Activated T-cell treated with anti-CD3 and anti-CD28 coated beads, Interleukin-2, amount 50 U/mL, for 4 hours (primary cell): ENCODE data around the gene VIPR2. TPM values are rescaled to one million over a fixed set of nuclear protein-coding genes. Genes with fewer than 3 reads are reported as not detected.

ENCODE experiments used
- ATAC-seq, 2 donors: fragments of 200-7000 bp; cut with Tn5 transposase; one replicate each; pipeline ENCODE4 v1.10.0; 2021
- DNase-seq: peaks from one replicate; pipeline ENCODE4 v3.0.0-alpha.2; 2020
- H3K27me3 Mint-ChIP-seq: one replicate; pipeline ENCODE4 v1.8.0; 2021; ENCODE audit warnings: low read depth, mixed read lengths
- H3K36me3 Mint-ChIP-seq: one replicate; pipeline ENCODE4 v1.8.0; 2022; ENCODE audit warnings: mixed read lengths; ENCODE audit not compliant: insufficient read depth
- H3K4me1 Mint-ChIP-seq: one replicate; pipeline ENCODE4 v1.8.0; 2021; ENCODE audit warnings: low read depth, mixed read lengths
- H3K4me3 Mint-ChIP-seq: one replicate; pipeline ENCODE4 v1.8.0; 2021; ENCODE audit warnings: mild to moderate bottlenecking, moderate library complexity, mixed read lengths
- H3K9me3 Mint-ChIP-seq: one replicate; pipeline ENCODE4 v1.8.0; 2021; ENCODE audit warnings: mixed read lengths
- total RNA-seq, 3 donors: library from RNA; stranded (reverse); gene quantifications; one replicate each; pipeline ENCODE4 v1.2.1, GENCODE V29; 2021

The VIPR2 gene
- total RNA-seq, 3 donors from 2014 or later: 0.14 to 0.30 (median 0.26) TPM

- no peaks in the 10 kb centered on the region for H3K27me3 Mint-ChIP-seq
- H3K4me1 Mint-ChIP-seq: no peaks in the 10 kb centered on the region
- DNase-seq (no peak), ATAC-seq (no peak)
- no peaks in the 10 kb centered on the region for H3K36me3 Mint-ChIP-seq
- H3K9me3 Mint-ChIP-seq: no peaks in the 10 kb centered on the region
- H3K4me3 Mint-ChIP-seq: no peak overlapping the region
These were observed 80.4 kb downstream of the VIPR2 start for GRCh38 chr7:159064121-159064815.

DNA sequence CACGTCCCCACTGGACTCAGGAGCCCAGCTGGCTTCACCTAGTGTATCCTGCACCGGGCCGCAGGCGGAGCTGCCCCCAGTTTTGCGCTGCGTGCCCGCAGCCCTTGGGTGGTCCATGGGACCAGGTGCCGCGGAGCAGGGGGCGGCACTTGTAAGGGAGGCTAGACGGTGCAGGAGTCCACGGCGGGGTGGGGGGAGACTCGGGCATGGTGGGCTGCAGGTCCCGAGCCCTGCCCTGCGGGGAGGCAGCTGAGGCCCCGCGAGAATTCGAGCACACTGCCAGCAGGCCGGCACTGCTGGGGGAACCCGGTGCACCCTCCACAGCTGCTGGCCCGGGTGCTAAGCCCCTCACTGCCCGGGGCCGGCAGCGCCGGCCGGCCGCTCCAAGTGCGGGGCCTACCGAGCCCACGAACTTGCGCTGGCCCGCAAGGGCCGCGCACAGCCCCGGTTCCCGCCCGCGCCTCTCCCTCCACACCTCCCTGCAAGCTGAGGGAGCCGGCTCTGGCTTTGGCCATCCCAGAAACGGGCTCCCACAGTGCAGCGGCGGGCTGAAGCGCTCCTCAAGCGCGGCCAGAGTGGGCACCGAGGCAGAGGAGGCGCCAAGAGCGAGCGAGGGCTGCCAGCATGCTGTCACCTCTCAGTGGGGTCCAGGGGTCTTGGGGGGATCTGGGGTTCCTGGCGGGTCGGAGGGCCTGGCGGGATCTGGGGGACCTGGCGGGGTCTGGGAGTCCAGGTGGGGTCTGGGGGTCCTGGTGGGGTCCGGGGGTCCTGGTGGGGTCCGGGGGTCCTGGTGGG lies 81.4 kb downstream of the VIPR2 start:
- H3K4me3 Mint-ChIP-seq: no peak overlapping the region
- no peaks in the 10 kb centered on the region for H3K9me3 Mint-ChIP-seq
- no peaks in the 10 kb centered on the region for H3K36me3 Mint-ChIP-seq
- H3K27me3 Mint-ChIP-seq: no peaks in the 10 kb centered on the region
- DNase-seq (no peak), ATAC-seq (no peak)
- H3K4me1 Mint-ChIP-seq: no peaks in the 10 kb centered on the region

DNA sequence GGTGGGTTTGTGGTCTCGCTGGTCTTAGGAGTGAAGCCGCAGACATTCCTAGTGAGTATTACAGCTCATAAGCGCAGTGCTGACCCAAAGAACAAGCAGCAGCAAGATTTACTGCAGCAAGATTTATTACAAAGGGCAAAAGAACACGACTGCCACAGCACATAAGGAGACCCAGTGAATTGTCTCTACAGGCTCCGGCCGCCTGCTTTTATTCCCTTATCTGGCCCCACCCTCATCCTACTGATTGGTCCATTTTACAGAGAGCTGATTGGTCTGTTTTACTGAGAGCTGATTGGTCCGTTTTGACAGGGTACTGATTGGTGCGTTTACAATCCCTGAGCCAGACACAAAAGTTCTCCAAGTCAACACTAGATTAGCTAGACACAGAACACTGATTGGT lies 82.1 kb downstream of the VIPR2 start:
- Mint-ChIP-seq H3K27me3 (no peaks in the 10 kb centered on the region), H3K4me1 (no peaks in the 10 kb centered on the region), H3K36me3 (no peaks in the 10 kb centered on the region), H3K4me3 (no peak overlapping the region), H3K9me3 (no peaks in the 10 kb centered on the region)
- DNase-seq (no peak), ATAC-seq (no peak)

DNA sequence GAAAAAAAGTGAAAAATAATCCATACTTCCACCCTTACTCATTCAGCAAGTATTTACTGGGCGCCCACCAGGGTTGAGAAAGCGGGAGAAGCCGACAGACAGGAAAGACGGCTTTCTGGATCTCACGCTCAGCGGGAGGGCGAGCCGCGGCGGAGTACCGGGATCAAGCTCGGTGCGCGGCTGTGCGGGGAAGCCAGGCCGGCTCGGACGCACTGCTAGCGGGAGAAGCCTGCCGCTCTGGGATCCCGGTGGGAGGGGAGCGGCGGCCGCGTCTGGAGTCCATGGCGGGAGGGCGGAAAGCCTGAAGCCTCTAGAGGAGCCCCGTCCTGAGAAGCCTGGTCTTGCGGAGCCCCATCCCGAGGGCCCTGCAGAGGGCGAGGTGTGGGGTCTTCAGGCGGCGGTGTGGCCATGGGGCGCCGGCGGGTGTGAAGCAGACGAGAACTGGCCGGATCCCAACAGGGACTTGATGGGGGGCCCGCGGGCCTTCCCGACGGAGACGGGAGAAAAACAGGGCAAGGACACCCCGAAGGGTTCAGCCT lies 82.9 kb downstream of the VIPR2 start:
- DNase-seq: no peak
- ATAC-seq: no peak
- Mint-ChIP-seq H3K4me1 (no peaks in the 10 kb centered on the region), H3K27me3 (no peaks in the 10 kb centered on the region), H3K36me3 (no peaks in the 10 kb centered on the region), H3K4me3 (no peak overlapping the region), H3K9me3 (no peaks in the 10 kb centered on the region)

DNA sequence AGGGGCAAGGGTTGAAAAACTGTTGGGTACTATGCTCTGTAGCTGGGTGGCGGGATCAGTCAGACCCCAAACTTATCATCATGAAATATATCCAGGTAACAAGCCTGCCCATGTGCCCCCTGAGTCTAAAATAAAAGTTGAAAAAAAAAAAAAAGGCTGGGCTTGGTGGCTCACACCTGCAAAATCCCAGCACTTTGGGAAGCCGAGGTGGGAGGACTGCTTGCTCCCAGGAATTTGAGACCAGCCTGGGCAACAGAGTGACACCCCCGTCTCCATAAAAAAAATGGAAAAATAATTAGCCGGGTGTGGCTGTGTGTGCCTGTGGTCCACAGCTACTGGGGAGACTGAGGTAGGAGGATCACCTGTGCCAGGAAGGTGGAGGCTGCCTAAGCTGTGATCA lies 83.5 kb downstream of the VIPR2 start:
- Mint-ChIP-seq H3K4me3 (no peak overlapping the region), H3K36me3 (no peaks in the 10 kb centered on the region), H3K4me1 (no peaks in the 10 kb centered on the region), H3K9me3 (no peaks in the 10 kb centered on the region), H3K27me3 (no peaks in the 10 kb centered on the region)
- DNase-seq (no peak), ATAC-seq (no peak)

- Mint-ChIP-seq H3K4me3 (no peak overlapping the region), H3K9me3 (no peaks in the 10 kb centered on the region), H3K36me3 (no peaks in the 10 kb centered on the region), H3K27me3 (no peaks in the 10 kb centered on the region), H3K4me1 (no peaks in the 10 kb centered on the region)
- ATAC-seq (peak in 1 of 2 donors; percentile 33), DNase-seq (no peak)
These were observed 84.2 kb downstream of the VIPR2 start for GRCh38 chr7:159060440-159060839.

DNA sequence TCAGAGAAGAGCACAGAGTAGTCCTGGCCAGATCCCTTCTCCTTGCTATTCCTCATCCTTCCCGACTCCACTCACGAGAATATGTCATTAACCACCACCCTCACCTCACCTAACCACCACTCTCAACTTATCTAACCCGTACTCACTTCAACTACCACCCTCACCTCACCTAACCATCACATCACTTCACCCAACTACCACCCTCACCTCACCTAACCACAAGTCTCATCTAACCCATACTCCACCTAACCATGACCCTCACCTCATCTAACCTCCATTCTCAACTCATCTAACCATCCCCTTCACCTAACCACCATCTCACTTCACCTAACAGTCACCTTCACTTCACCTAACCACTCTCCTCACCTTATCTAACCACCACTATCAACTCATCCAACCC lies 85.0 kb downstream of the VIPR2 start:
- no peak for ATAC-seq
- Mint-ChIP-seq H3K36me3 (no peaks in the 10 kb centered on the region), H3K9me3 (no peaks in the 10 kb centered on the region), H3K27me3 (no peaks in the 10 kb centered on the region), H3K4me1 (no peaks in the 10 kb centered on the region), H3K4me3 (no peak overlapping the region)
- DNase-seq: no peak

DNA sequence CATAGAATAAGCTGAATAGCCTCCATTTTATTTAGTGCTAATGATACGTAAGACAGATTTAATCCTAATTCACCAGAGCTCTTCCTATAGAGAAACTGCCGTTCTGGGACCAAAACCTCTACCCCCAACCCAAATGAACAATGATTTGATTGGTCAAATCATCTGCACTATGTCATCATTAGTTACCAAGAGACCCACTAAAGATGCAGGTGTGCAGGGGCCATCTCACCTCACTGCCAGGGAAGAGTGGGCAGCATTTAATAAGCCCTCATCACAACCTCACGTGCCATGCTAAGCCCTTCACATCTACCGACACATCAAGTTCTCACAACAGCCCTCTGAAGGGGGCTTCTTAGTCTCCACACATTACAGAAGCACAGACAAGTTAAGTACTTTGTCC lies 87.0 kb downstream of the VIPR2 start:
- ATAC-seq (no peak), DNase-seq (no peak)
- Mint-ChIP-seq H3K4me1 (no peaks in the 10 kb centered on the region), H3K4me3 (no peak overlapping the region), H3K9me3 (no peaks in the 10 kb centered on the region), H3K27me3 (no peaks in the 10 kb centered on the region), H3K36me3 (no peaks in the 10 kb centered on the region)

DNA sequence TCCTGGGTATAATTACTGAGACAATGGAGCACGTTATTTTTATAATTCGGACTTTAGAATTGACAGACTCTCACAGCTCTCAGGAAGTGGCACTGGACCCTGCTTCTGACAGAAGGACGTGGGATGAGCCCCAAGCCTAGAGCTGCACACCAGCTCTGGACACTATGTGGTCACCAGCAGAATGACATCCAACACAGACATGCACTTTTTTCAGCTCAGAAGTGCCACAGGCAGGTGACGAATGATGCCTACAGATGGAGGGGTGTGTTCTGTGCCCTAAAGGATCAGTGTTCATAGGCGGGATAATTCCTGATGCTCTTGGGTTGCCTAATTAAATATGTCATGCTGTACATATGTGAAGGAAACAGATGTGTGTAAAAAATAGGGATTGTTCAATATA lies 87.9 kb downstream of the VIPR2 start:
- no peak for DNase-seq
- no peak for ATAC-seq
- no peak overlapping the region for H3K4me3 Mint-ChIP-seq
- no peaks in the 10 kb centered on the region for H3K27me3 Mint-ChIP-seq
- H3K9me3 Mint-ChIP-seq: peaks cover 7% of the 10 kb centered on the region
- H3K4me1 Mint-ChIP-seq: no peaks in the 10 kb centered on the region
- no peaks in the 10 kb centered on the region for H3K36me3 Mint-ChIP-seq

DNA sequence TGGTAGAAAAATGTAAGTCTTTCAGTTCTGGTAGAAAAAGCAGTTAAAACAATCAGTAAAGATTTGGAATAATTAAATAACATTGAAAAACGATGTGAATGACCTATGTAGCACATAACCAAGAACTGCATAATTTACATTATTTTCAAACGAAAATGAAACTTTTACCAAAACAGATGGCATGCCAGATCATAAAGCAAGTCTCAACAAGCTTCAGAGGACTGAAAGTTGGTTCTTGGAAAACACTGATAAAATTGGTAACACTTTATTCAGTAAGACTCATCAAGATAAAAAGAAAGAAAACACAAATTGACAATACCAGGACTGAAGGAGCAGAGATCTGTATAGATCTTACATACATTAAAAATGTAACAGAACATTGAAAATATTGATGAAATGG lies 92.8 kb downstream of the VIPR2 start:
- peak; percentile 40 to 52 for ATAC-seq
- DNase-seq: no peak
- Mint-ChIP-seq H3K9me3 (peaks cover 7% of the 10 kb centered on the region), H3K27me3 (peaks cover 5% of the 10 kb centered on the region), H3K36me3 (no peaks in the 10 kb centered on the region), H3K4me1 (peaks cover 2% of the 10 kb centered on the region), H3K4me3 (no peak overlapping the region)

DNA sequence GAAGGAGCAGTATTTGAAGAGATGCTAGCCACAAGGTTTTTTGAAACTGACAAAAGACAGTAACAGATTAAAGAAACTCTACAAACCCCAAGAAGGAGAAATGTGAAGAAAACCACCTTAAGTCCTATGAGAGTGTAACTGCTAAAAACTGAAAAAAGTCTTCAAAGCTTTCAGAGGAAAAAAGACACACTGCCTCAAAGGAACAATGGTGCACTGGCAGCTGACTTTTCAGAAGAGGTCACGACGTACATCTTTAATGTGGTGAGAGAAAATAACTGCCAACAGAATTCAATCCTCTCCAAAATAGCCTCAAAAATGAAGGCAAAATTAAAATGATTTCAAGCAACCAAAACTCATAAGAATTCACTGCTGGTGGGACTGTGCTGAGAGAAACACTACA lies 94.0 kb downstream of the VIPR2 start:
- no peak for DNase-seq
- peaks cover 2% of the 10 kb centered on the region for H3K4me1 Mint-ChIP-seq
- no peak overlapping the region for H3K4me3 Mint-ChIP-seq
- no peaks in the 10 kb centered on the region for H3K36me3 Mint-ChIP-seq
- H3K9me3 Mint-ChIP-seq: peaks cover 7% of the 10 kb centered on the region
- ATAC-seq: no peak
- H3K27me3 Mint-ChIP-seq: peaks cover 5% of the 10 kb centered on the region

DNA sequence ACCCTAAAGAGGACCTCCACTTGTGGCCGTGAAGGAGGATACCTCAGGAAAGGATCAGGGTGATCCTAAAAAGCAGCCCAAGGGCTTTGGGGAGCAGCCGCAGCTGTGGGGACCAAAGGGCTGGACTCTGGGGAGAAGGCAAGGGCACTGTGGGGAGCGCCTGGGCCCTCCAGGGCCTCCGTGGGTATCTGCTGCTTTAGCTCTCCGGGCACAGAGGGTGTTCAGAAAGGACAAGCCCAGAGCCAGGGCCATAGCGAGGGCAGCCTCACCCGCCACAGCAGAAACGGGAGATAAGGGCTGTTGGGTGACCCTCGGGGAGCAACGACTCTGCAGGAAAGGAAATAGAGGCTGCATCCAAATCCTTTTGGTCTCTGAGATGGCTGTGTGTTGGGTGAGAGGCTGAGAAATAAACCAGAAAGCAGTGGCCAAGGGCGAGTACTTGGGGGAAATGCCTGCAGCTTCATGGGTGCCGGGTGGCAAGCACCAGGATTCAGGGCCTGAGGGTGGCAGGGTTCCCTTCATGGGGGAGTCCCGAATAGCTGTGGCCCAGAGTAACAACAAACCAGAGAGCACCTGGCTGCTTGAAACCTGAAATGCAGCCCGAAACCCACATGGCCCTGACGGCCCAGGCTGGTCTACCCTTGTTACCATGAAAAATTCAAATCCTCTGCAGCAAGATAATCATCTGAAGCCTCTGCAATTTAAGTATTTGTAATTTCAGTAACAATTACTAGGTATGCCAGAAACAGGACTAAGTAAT lies 95.2 kb downstream of the VIPR2 start:
- Mint-ChIP-seq H3K4me1 (peaks cover 2% of the 10 kb centered on the region), H3K27me3 (peaks cover 5% of the 10 kb centered on the region), H3K36me3 (no peaks in the 10 kb centered on the region), H3K4me3 (no peak overlapping the region), H3K9me3 (peaks cover 7% of the 10 kb centered on the region)
- no peak for ATAC-seq
- no peak for DNase-seq

DNA sequence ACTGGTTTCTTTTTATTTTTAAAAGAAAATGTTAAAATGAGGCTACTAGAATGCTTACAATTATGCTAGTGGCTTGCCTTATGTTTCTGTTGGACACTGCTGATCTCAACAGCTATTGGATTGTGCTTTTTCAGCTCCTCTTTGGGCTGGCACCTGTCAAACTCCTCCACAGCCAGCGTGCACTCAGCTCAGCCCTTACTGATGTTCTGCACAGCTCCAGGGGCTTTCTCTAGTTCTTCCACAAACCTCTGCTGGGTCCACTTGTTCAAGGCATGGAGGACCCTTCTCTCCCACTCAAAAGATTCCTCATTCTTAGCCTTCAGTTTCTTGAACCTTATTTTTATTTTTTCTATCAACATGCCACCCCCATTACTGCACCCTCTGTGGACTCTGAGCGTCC lies 96.0 kb downstream of the VIPR2 start:
- Mint-ChIP-seq H3K36me3 (no peaks in the 10 kb centered on the region), H3K4me3 (no peak overlapping the region), H3K27me3 (peaks cover 5% of the 10 kb centered on the region), H3K4me1 (peaks cover 2% of the 10 kb centered on the region), H3K9me3 (peaks cover 7% of the 10 kb centered on the region)
- ATAC-seq: no peak
- no peak for DNase-seq

DNA sequence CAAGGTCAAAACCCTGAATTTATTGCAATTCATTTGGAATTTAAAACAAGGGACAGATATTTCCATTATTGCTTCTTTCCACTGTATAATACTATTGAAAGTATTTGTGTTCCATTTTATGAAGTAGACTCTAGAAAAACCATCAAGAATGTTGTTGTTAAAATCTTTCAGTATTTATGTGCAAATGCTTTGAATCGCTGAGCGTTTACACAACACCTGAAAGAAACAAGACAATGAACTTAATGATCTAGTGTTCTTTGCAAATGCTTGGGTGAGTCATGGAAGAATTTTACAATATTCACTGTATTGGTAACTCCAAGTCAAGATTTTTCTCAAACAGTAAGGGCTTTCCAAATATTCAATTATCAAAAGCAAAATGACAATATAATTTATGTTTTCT lies 97.1 kb downstream of the VIPR2 start:
- Mint-ChIP-seq H3K4me1 (peaks cover 2% of the 10 kb centered on the region), H3K36me3 (no peaks in the 10 kb centered on the region), H3K27me3 (peaks cover 5% of the 10 kb centered on the region), H3K4me3 (no peak overlapping the region), H3K9me3 (peaks cover 7% of the 10 kb centered on the region)
- DNase-seq: no peak
- no peak for ATAC-seq
